H1 (cell line): ENCODE data around the gene HMGCL. TPM values are rescaled to one million over a fixed set of nuclear protein-coding genes. Genes with fewer than 3 reads are reported as not detected.

Experiments used
- CTCF ChIA-PET: fragments of 300-600 bp; sonication (Branson Sonifier 250); formaldehyde crosslinking; loops from one replicate; lab custom pipeline; 2021; ENCODE audit not compliant: partially characterized antibody; lab: Charles Lee
- POLR2A ChIA-PET: fragments of 300-600 bp; sonication (Branson Sonifier 250); formaldehyde crosslinking; loops from one replicate; lab custom pipeline; 2021; ENCODE audit warnings: inconsistent platforms; ENCODE audit not compliant: partially characterized antibody; lab: Charles Lee
- DNase-seq, 2 experiments: peaks; one replicate each; pipeline versions ENCODE4 v3.0.0 to v3.0.0-alpha.2; 2010 to 2022; ENCODE audit warnings: low spot score in 2 of 2, low read depth in 1 of 2, mixed read lengths in 1 of 2
- FAIRE-seq: peaks from 2 replicates; lab custom pipeline; 2011; peaks lifted over from hg19 to GRCh38; lab: Jason Lieb, UNC
- H2AFZ ChIP-seq: 2 replicates; pipeline ENCODE4 v1.8.1; 2012; ENCODE audit warnings: low read length, inconsistent platforms
- H2AK5ac ChIP-seq: 2 replicates; pipeline ENCODE4 v1.6.1; 2013; ENCODE audit warnings: low read depth, low read length
- H2BK120ac ChIP-seq: replicated peaks from 2 replicates; pipeline ENCODE3; 2013; ENCODE audit warnings: low read depth, low read length, inconsistent platforms
- H2BK12ac ChIP-seq: 2 replicates; pipeline ENCODE4 v1.6.1; 2013; ENCODE audit warnings: low read depth, low read length
- H2BK15ac ChIP-seq: 2 replicates; pipeline ENCODE4 v1.6.1; 2013; ENCODE audit warnings: low read length
- H2BK20ac ChIP-seq: 2 replicates; pipeline ENCODE4 v1.6.1; 2013; ENCODE audit warnings: low read length
- H2BK5ac ChIP-seq: 2 replicates; pipeline ENCODE4 v1.6.1; 2013; ENCODE audit warnings: low read depth, low read length
- H3K14ac ChIP-seq: 2 replicates; pipeline ENCODE4 v1.6.1; 2013; ENCODE audit warnings: inconsistent platforms; ENCODE audit not compliant: insufficient read length
- H3K18ac ChIP-seq: 2 replicates; pipeline ENCODE4 v1.6.1; 2013; ENCODE audit warnings: low read length; ENCODE audit errors: extremely low read depth
- H3K23ac ChIP-seq: 2 replicates; pipeline ENCODE4 v1.6.1; 2013; ENCODE audit warnings: inconsistent platforms; ENCODE audit not compliant: insufficient read length
- H3K23me2 ChIP-seq: 2 replicates; pipeline ENCODE4 v1.6.1; 2013; ENCODE audit warnings: low read depth, low read length
- H3K27ac ChIP-seq: 2 replicates; pipeline ENCODE4 v1.6.1; 2011; ENCODE audit warnings: low read depth, low read length, inconsistent platforms
- H3K27me3 ChIP-seq, 4 experiments: replicated peaks in 1 of 4; 1 replicate in 1 of 4; 2 replicates in 3 of 4; pipeline versions ENCODE4 v1.6.1 to v1.8.1; 2011 to 2013; ENCODE audit warnings: low read length in 3 of 4, mild to moderate bottlenecking in 3 of 4, inconsistent platforms in 2 of 4, mixed read lengths in 2 of 4, moderate library complexity in 1 of 4; ENCODE audit not compliant: control insufficient read depth in 3 of 4, insufficient read depth in 3 of 4; ENCODE audit errors: extremely low read depth in 1 of 4
- H3K36me3 ChIP-seq, 4 experiments: 2 replicates each; pipeline versions ENCODE4 v1.6.1 to v1.8.1; 2011 to 2013; ENCODE audit warnings: mild to moderate bottlenecking in 4 of 4, low read length in 3 of 4, moderate library complexity in 2 of 4, control low read depth in 1 of 4, inconsistent platforms in 1 of 4; ENCODE audit not compliant: insufficient read depth in 4 of 4, control insufficient read depth in 2 of 4
- H3K4ac ChIP-seq: replicated peaks from 2 replicates; pipeline ENCODE3; 2013; ENCODE audit warnings: low read length, low read depth, mixed read lengths, inconsistent platforms; ENCODE audit not compliant: insufficient read length
- H3K4me1 ChIP-seq, 4 experiments: replicated peaks in 1 of 4; 1 replicate in 1 of 4; 2 replicates in 3 of 4; pipeline versions ENCODE4 v1.6.1 to v1.8.1; 2011 to 2013; ENCODE audit warnings: low read length in 3 of 4, inconsistent platforms in 2 of 4, mixed read lengths in 1 of 4; ENCODE audit not compliant: insufficient read depth in 4 of 4, control insufficient read depth in 3 of 4
- H3K4me2 ChIP-seq, 2 experiments: 2 replicates each; pipeline versions ENCODE4 v1.6.1 to v1.8.1; 2011 to 2013; ENCODE audit warnings: low read depth in 2 of 2, low read length in 2 of 2, control low read depth in 1 of 2, inconsistent platforms in 1 of 2, mild to moderate bottlenecking in 1 of 2; ENCODE audit not compliant: insufficient read depth in 1 of 2
- H3K4me3 ChIP-seq, 4 experiments: fragments of 200-600, 300-600 bp in 1 of 4; sonication (generic), shearing (Covaris generic), sonication (Bioruptor Twin) in 1 of 4; 2 replicates each; pipeline versions ENCODE4 v1.5.1 to v1.8.1; 2011 to 2016; ENCODE audit warnings: low read length in 4 of 4, low read depth in 3 of 4, control low read depth in 2 of 4, inconsistent platforms in 2 of 4, mild to moderate bottlenecking in 2 of 4, mixed read lengths in 1 of 4, moderate library complexity in 1 of 4; ENCODE audit not compliant: insufficient read depth in 2 of 4; ENCODE audit errors: extremely low read depth in 1 of 4
- H3K56ac ChIP-seq: replicated peaks from 2 replicates; pipeline ENCODE3; 2013; ENCODE audit warnings: low read depth, mild to moderate bottlenecking, mixed read lengths, low read length, inconsistent platforms; ENCODE audit not compliant: insufficient read length
- H3K79me1 ChIP-seq: 2 replicates; pipeline ENCODE4 v1.6.1; 2013; ENCODE audit warnings: low read depth, low read length, control low read depth
- H3K79me2 ChIP-seq, 2 experiments: 2 replicates each; pipeline versions ENCODE4 v1.6.1 to v1.8.1; 2012 to 2013; ENCODE audit warnings: low read length in 2 of 2, mild to moderate bottlenecking in 2 of 2, inconsistent platforms in 1 of 2; ENCODE audit not compliant: insufficient read depth in 2 of 2, control insufficient read depth in 1 of 2
- H3K9ac ChIP-seq, 4 experiments: replicated peaks in 1 of 4; 1 replicate in 1 of 4; 2 replicates in 3 of 4; pipeline versions ENCODE4 v1.6.1 to v1.8.1; 2011 to 2013; ENCODE audit warnings: low read depth in 3 of 4, low read length in 3 of 4, control low read depth in 2 of 4, mild to moderate bottlenecking in 2 of 4, moderate library complexity in 2 of 4, inconsistent platforms in 1 of 4; ENCODE audit errors: extremely low read depth in 1 of 4
- H3K9me3 ChIP-seq, 2 experiments: 2 replicates each; pipeline versions ENCODE4 v1.6.1 to v1.8.1; 2012 to 2013; ENCODE audit warnings: mild to moderate bottlenecking in 2 of 2, moderate library complexity in 2 of 2, control low read depth in 1 of 2, inconsistent platforms in 1 of 2, low read depth in 1 of 2, low read length in 1 of 2, mixed read lengths in 1 of 2; ENCODE audit not compliant: insufficient read depth in 2 of 2
- H4K20me1 ChIP-seq, 2 experiments: replicated peaks in 1 of 2; 2 replicates each; pipeline versions ENCODE3 to v1.8.1; 2011 to 2013; ENCODE audit warnings: inconsistent platforms in 2 of 2, low read length in 2 of 2, mild to moderate bottlenecking in 1 of 2; ENCODE audit not compliant: insufficient read depth in 2 of 2, control insufficient read depth in 1 of 2
- H4K5ac ChIP-seq: 2 replicates; pipeline ENCODE4 v1.6.1; 2013; ENCODE audit warnings: low read length, low read depth, mixed read lengths, inconsistent platforms; ENCODE audit not compliant: insufficient read length
- H4K8ac ChIP-seq: 2 replicates; pipeline ENCODE4 v1.8.0; 2013; ENCODE audit warnings: mild to moderate bottlenecking, moderate library complexity, low read length, inconsistent platforms; ENCODE audit not compliant: insufficient read depth; ENCODE audit errors: extremely low read depth
- H4K91ac ChIP-seq: replicated peaks from 2 replicates; pipeline ENCODE3; 2013; ENCODE audit warnings: low read length, mixed read lengths, inconsistent platforms; ENCODE audit not compliant: insufficient read length
- ASH2L ChIP-seq: fragments of 200-600, 300-600 bp; sonication (generic); IDR thresholded peaks from one replicate; pipeline ENCODE4 v1.7.1; 2017; ENCODE audit warnings: low read length
- EP300 ChIP-seq, 2 experiments: IDR thresholded peaks; 1 replicate in 1 of 2; 2 replicates in 1 of 2; pipeline ENCODE4 v1.6.1; 2011 to 2012; ENCODE audit warnings: low read depth in 2 of 2, low read length in 2 of 2, mild to moderate bottlenecking in 2 of 2, borderline replicate concordance in 1 of 2, inconsistent platforms in 1 of 2, moderate library complexity in 1 of 2
- POU5F1 ChIP-seq: IDR thresholded peaks from 2 replicates; pipeline ENCODE4 v1.6.1; 2011; ENCODE audit warnings: low read depth, mild to moderate bottlenecking, low read length, moderate library complexity
- RBBP5 ChIP-seq: IDR thresholded peaks from 2 replicates; pipeline ENCODE4 v1.7.1; 2012; ENCODE audit warnings: low read depth, mild to moderate bottlenecking, inconsistent platforms, low read length, moderate library complexity, borderline replicate concordance
- SAP30 ChIP-seq: fragments of 300-600 bp; sonication (generic); IDR thresholded peaks from 2 replicates; pipeline ENCODE4 v1.7.1; 2012; ENCODE audit warnings: low read length, moderate library complexity, mild to moderate bottlenecking, inconsistent platforms; ENCODE audit not compliant: insufficient read depth, insufficient replicate concordance
- SIRT6 ChIP-seq: IDR thresholded peaks from one replicate; pipeline ENCODE4 v1.7.1; 2012; ENCODE audit warnings: low read length, inconsistent platforms
- SUZ12 ChIP-seq: fragments of 200-600 bp; sonication (generic); IDR thresholded peaks from 2 replicates; pipeline ENCODE4 v1.6.1; 2012; ENCODE audit warnings: mild to moderate bottlenecking, inconsistent platforms, low read length, moderate library complexity, mixed read lengths
- WGBS, 2 experiments: shearing (Covaris generic) in 1 of 2; methylation state at CpG; one replicate each; pipeline versions ENCODE4 v1.1.6 to v1.1.7; 2013 to 2015; ENCODE audit warnings: low lambda C conversion rate in 2 of 2, mixed read lengths in 2 of 2, inconsistent platforms in 1 of 2, low coverage in 1 of 2, missing lambda C conversion rate in 1 of 2; ENCODE audit not compliant: insufficient replicate concordance in 2 of 2, insufficient coverage in 1 of 2, insufficient read length in 1 of 2; ENCODE audit errors: extremely low coverage in 1 of 2, missing lambda C conversion rate in 1 of 2; 5-methylcytosine and 5-hydroxymethylcytosine counted together
- polyA plus RNA-seq, 7 experiments: library from polyadenylated mRNA; depleted of rRNA in 3 of 7; stranded (reverse) in 5 of 7; unstranded in 2 of 7; fragments of >200 nt in 5 of 7; fragments of 200-250 nt in 2 of 7; gene quantifications; 1 replicate in 5 of 7; 2 replicates in 1 of 7; 4 replicates in 1 of 7; pipeline versions ENCODE4 v1.2.1 to v1.2.3, GENCODE V29; 2011 to 2013; ENCODE audit warnings: missing spikeins in 2 of 7, mixed read lengths in 2 of 7
- total RNA-seq: library from RNA; stranded (reverse); fragmentation: NEBNext Ultra II Directional; extraction: Animal tissue kit (Norgen Biotek cat#: 25700); gene quantifications from 2 replicates; pipeline ENCODE4 v1.2.1, GENCODE V29; 2021

The HMGCL gene
- total and polyA plus RNA-seq, 2 of the 8 experiments (the other 6 are each of a cell fraction or from before 2014, with no cell fraction given): 13.7 to 19.5 TPM

DNA sequence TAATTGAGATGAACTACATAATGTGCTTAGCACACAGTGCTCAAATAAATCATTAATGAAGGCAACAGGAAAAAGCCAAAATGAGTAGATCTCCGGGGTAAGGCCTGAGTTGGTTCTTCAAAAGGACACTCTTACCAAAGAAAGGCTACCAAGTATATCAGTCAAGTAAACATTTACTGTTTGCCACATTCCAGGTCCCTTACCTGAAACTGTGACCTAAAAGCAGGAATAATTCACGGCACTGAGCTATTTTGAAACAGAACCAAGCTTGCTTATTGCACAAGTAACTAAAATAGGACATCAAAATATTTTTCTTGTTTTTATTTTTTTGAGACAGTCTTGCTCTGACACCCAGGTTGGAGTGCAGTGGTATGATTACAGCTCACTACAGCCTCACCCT lies 49.0 kb downstream of the HMGCL start:
- Histone ChIP-seq H3K4me1 (peaks cover 0 to 5% (median 3%) of the 10 kb centered on the region in 4 experiments; a peak in 3 of 7 replicates), H3K23me2 (peaks cover 6% of the 10 kb centered on the region; the same call in 1 of the 2 replicates), H3K4me3 (no peak overlapping the region), H2AFZ (no peak overlapping the region), H3K23ac (no peak overlapping the region), H3K4me2 (no peak overlapping the region), H3K56ac (no peak overlapping the region), H3K27ac (no peak overlapping the region), H3K14ac (no peak overlapping the region), H4K20me1 (peaks cover 0 to 4% of the 10 kb centered on the region in 2 experiments), H2BK12ac (no peak overlapping the region), H4K91ac (no peak overlapping the region), H3K9ac (no peak overlapping the region), H2BK20ac (no peak overlapping the region), H3K4ac (no peak overlapping the region), H4K5ac (no peak overlapping the region), H3K36me3 (peaks cover 0 to 6% (median 0%) of the 10 kb centered on the region in 4 experiments; a peak in 2 of 8 replicates), H3K27me3 (no peaks in the 10 kb centered on the region), H3K18ac (no peak overlapping the region), H3K79me1 (0 out of 2 replicates have a peak, but pooled peaks cover 4% of the 10 kb centered on the region), H3K79me2 (peaks cover 12 to 29% of the 10 kb centered on the region in 2 experiments), H3K9me3 (no peaks in the 10 kb centered on the region), H2BK5ac (no peak overlapping the region), H2BK120ac (no peak overlapping the region), H4K8ac (no peak overlapping the region), H2BK15ac (no peak overlapping the region), H2AK5ac (no peak overlapping the region)
- FAIRE-seq (no peak), DNase-seq (no peak)
- ChIA-PET POLR2A (interaction anchor here (1.1 to 12.5 kb wide), 2 partner anchors 19 to 85 kb away, joined by 3 to 192 read pairs; partner anchors contain the start of genes GALE and LYPLA2), CTCF (interaction anchor here (0.9 to 1.8 kb wide), 9 partner anchors 11 to 232 kb away, joined by 3 to 6 read pairs (median 4); partner anchors contain the start of gene ELOA)
- TF ChIP-seq SUZ12 (no peak), SIRT6 (no peak), RBBP5 (no peak), ASH2L (no peak), SAP30 (no peak), EP300 (IDR thresholded peaks at IDR 0.05; ENCODE audit: borderline replicate concordance in 1 of 2, low read depth in 2 of 2, low read length in 2 of 2) (no peak), POU5F1 (no peak)
- WGBS, 2 experiments: 89% methylated on average over 2 of the region's 2 CpGs; no CpG with 5 or more reads in 1 of the 2 experiments
